GM23338 (cell line): ENCODE data around the gene IGF1. TPM values are rescaled to one million over a fixed set of nuclear protein-coding genes. Genes with fewer than 3 reads are reported as not detected.

Experiments used
- ATAC-seq: fragments of 200-7000 bp; cut with Tn5 transposase; 3 replicates; pipeline ENCODE4 v1.9.1; 2020
- DNase-seq: peaks from one replicate; pipeline ENCODE4 v3.0.0-alpha.2; 2015; ENCODE audit warnings: low spot score
- H2AFZ ChIP-seq: fragments of 200-600 bp; sonication (generic); 2 replicates; pipeline ENCODE4 v1.8.0; 2016; ENCODE audit warnings: antibody characterized with exemption, mild to moderate bottlenecking, moderate library complexity
- H3F3A ChIP-seq: fragments of 200-600 bp; sonication (generic); replicated peaks from 2 replicates; pipeline ENCODE4 v1.8.0; 2017; ENCODE audit warnings: antibody characterized with exemption, mixed run types, low read depth
- H3K27ac ChIP-seq: fragments of 200-600 bp; sonication (generic); 2 replicates; pipeline ENCODE4 v1.6.1; 2016; ENCODE audit warnings: low read depth
- H3K27me3 ChIP-seq: fragments of 200-600 bp; sonication (generic); 2 replicates; pipeline ENCODE4 v1.8.0; 2016; ENCODE audit warnings: mild to moderate bottlenecking, mixed run types, moderate library complexity; ENCODE audit not compliant: insufficient read depth
- H3K36me3 ChIP-seq: fragments of 200-600 bp; sonication (generic); 2 replicates; pipeline ENCODE4 v1.8.0; 2016; ENCODE audit warnings: mild to moderate bottlenecking; ENCODE audit not compliant: insufficient read depth
- H3K4me1 ChIP-seq: fragments of 200-600 bp; sonication (generic); 2 replicates; pipeline ENCODE4 v1.8.0; 2016; ENCODE audit warnings: mild to moderate bottlenecking, moderate library complexity; ENCODE audit not compliant: insufficient read depth
- H3K4me2 ChIP-seq: fragments of 200-600 bp; sonication (generic); 2 replicates; pipeline ENCODE4 v1.7.1; 2017; ENCODE audit warnings: mixed run types
- H3K4me3 ChIP-seq: fragments of 200-600 bp; sonication (generic); 2 replicates; pipeline ENCODE4 v1.6.1; 2016; ENCODE audit warnings: mixed run types
- H3K79me2 ChIP-seq: fragments of 200-600 bp; sonication (generic); replicated peaks from 2 replicates; pipeline ENCODE4 v1.8.0; 2017; ENCODE audit warnings: mild to moderate bottlenecking; ENCODE audit not compliant: insufficient read depth
- H3K9me2 ChIP-seq: fragments of 200-600 bp; sonication (generic); 2 replicates; pipeline ENCODE4 v1.8.0; 2017; ENCODE audit not compliant: insufficient read depth
- H4K20me1 ChIP-seq: fragments of 200-600 bp; sonication (generic); replicated peaks from 2 replicates; pipeline ENCODE4 v1.8.0; 2017; ENCODE audit warnings: mild to moderate bottlenecking; ENCODE audit not compliant: insufficient read depth
- H3K27ac Mint-ChIP-seq: 2 replicates; pipeline ENCODE4 v1.8.0; 2020; ENCODE audit warnings: inconsistent platforms, mild to moderate bottlenecking, moderate library complexity, mixed read lengths
- H3K27me3 Mint-ChIP-seq: 3 replicates; pipeline ENCODE4 v1.8.0; 2022; ENCODE audit warnings: low read depth, mild to moderate bottlenecking, moderate library complexity, mixed read lengths, inconsistent platforms; ENCODE audit not compliant: insufficient read depth, poor library complexity
- H3K36me3 Mint-ChIP-seq: 3 replicates; pipeline ENCODE4 v1.8.0; 2021; ENCODE audit warnings: low read depth, mild to moderate bottlenecking, inconsistent platforms, moderate library complexity, mixed read lengths
- H3K4me1 Mint-ChIP-seq: 3 replicates; pipeline ENCODE4 v1.8.0; 2020; ENCODE audit warnings: mild to moderate bottlenecking, inconsistent platforms, mixed read lengths
- H3K4me3 Mint-ChIP-seq: 3 replicates; pipeline ENCODE4 v1.8.0; 2021; ENCODE audit warnings: moderate library complexity, mild to moderate bottlenecking, inconsistent platforms, mixed read lengths
- H3K9me3 Mint-ChIP-seq: 3 replicates; pipeline ENCODE4 v1.8.0; 2020; ENCODE audit warnings: moderate library complexity, mild to moderate bottlenecking, inconsistent platforms, mixed read lengths
- CREB1 ChIP-seq: fragments of 250-450 bp; sonication (Bioruptor Pico); IDR thresholded peaks from 2 replicates; pipeline ENCODE4 v1.5.0; 2020; ENCODE audit warnings: low read depth, mild to moderate bottlenecking, moderate library complexity
- EZH2 ChIP-seq: fragments of 200-600 bp; sonication (generic); IDR thresholded peaks from one replicate; pipeline ENCODE4 v1.8.0; 2017; ENCODE audit warnings: antibody characterized with exemption, mild to moderate bottlenecking, low read depth; ENCODE audit not compliant: unreplicated experiment
- EZH2phosphoT487 ChIP-seq: fragments of 200-600 bp; sonication (generic); IDR thresholded peaks from one replicate; pipeline ENCODE4 v1.8.1; 2018; ENCODE audit warnings: antibody characterized with exemption; ENCODE audit not compliant: unreplicated experiment
- JUNB ChIP-seq: IDR thresholded peaks from one replicate; pipeline ENCODE4 v1.6.1; 2016; ENCODE audit warnings: antibody characterized with exemption; ENCODE audit not compliant: unreplicated experiment
- NANOG ChIP-seq: IDR thresholded peaks from 2 replicates; pipeline ENCODE4 v1.6.1; 2016; ENCODE audit warnings: antibody characterized with exemption, borderline replicate concordance
- POLR2AphosphoS5 ChIP-seq: IDR thresholded peaks from 2 replicates; pipeline ENCODE4 v1.6.1; 2016; ENCODE audit warnings: antibody characterized with exemption, low read depth
- STAT1 ChIP-seq: IDR thresholded peaks from one replicate; pipeline ENCODE4 v1.6.1; 2016; ENCODE audit warnings: antibody characterized with exemption; ENCODE audit not compliant: unreplicated experiment
- ZNF114 ChIP-seq: fragments of 250-450 bp; sonication (Bioruptor Pico); IDR thresholded peaks from 2 replicates; pipeline ENCODE4 v1.5.0; 2020; ENCODE audit warnings: mild to moderate bottlenecking, moderate library complexity
- ZNF331 ChIP-seq: fragments of 250-450 bp; sonication (Bioruptor Pico); IDR thresholded peaks from 2 replicates; pipeline ENCODE4 v1.5.0; 2020; ENCODE audit warnings: low read depth, mild to moderate bottlenecking, moderate library complexity
- polyA plus RNA-seq: library from polyadenylated mRNA; unstranded; fragments of >200 nt; fragmentation: Nextera tagmentation; extraction: Ambion mirVana; gene quantifications from 2 replicates; pipeline ENCODE4 v1.2.1, GENCODE V29; 2016
- total RNA-seq: library from RNA; depleted of rRNA; stranded (reverse); fragments of >200 nt; shearing (Covaris generic); gene quantifications from 2 replicates; pipeline ENCODE4 v1.2.3, GENCODE V29; 2014
- TF ChIP-seq, protein P1 (sequence below): fragments of 250-450 bp; sonication (Bioruptor Pico); IDR thresholded peaks from 2 replicates; pipeline ENCODE4 v1.5.0; 2020; ENCODE audit warnings: mild to moderate bottlenecking, moderate library complexity
- TF ChIP-seq, protein P2 (sequence below): IDR thresholded peaks from 2 replicates; pipeline ENCODE4 v1.6.1; 2016; ENCODE audit warnings: antibody characterized with exemption
- TF ChIP-seq, protein P3 (sequence below): IDR thresholded peaks from one replicate; pipeline ENCODE4 v1.6.1; 2018; ENCODE audit warnings: antibody characterized with exemption; ENCODE audit not compliant: unreplicated experiment
- TF ChIP-seq, protein P4 (sequence below), 2 experiments: fragments of 200-600 bp in 1 of 2; sonication (generic) in 1 of 2; conservative IDR thresholded peaks; 2 replicates each; pipeline versions ENCODE4 v1.5.1 to v1.6.1; 2016 to 2017; ENCODE audit warnings: antibody characterized with exemption in 2 of 2, low read depth in 2 of 2, mild to moderate bottlenecking in 2 of 2, moderate library complexity in 1 of 2

Gene IGF1
- total and polyA plus RNA-seq, 2 experiments from 2014 or later: 0.29 TPM; not detected in 1

DNA sequence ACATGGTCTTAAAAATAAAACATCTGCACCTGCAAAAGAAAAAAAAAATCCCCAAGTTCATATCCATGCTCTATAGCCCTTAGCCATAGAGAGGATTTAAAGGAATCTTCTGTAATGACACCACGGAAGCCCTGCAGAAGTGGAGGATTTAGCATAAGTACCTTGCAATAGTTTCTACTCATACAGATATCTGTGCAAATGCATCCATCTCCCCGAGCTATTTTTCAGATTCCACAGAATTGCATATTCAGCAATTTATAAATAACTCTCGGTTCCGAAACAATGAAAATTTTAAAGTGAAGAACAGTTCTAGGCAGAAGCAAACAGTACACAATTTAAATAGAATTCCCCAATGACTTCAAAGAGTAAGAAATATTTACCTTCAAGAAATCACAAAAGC lies 424 bp downstream of the IGF1 start:
- no peaks in the 10 kb centered on the region for H3F3A ChIP-seq
- no peak overlapping the region for H3K4me3 ChIP-seq
- H3K4me1 ChIP-seq: peaks cover 10% of the 10 kb centered on the region; the same call in 1 of the 2 replicates
- peaks cover 11% of the 10 kb centered on the region; the same call in 2 of the 3 replicates for H3K4me1 Mint-ChIP-seq
- H3K36me3 Mint-ChIP-seq: no peaks in the 10 kb centered on the region
- no peak overlapping the region for H3K4me2 ChIP-seq
- no peaks in the 10 kb centered on the region for H3K79me2 ChIP-seq
- no peak overlapping the region for H3K27ac ChIP-seq
- H3K9me3 Mint-ChIP-seq: no peaks in the 10 kb centered on the region
- H3K36me3 ChIP-seq: no peaks in the 10 kb centered on the region
- peaks cover 6% of the 10 kb centered on the region for H3K27me3 Mint-ChIP-seq
- H2AFZ ChIP-seq: no peak overlapping the region
- no peak overlapping the region for H3K4me3 Mint-ChIP-seq
- no peaks in the 10 kb centered on the region for H3K9me2 ChIP-seq
- no peaks in the 10 kb centered on the region for H3K27me3 ChIP-seq
- no peak overlapping the region for H3K27ac Mint-ChIP-seq
- DNase-seq (no peak), ATAC-seq (no peak)
- TF ChIP-seq JUNB (no peak), EZH2phosphoT487 (no peak), CREB1 (CRISPR knock-in tag) (no peak), POLR2AphosphoS5 (no peak), ZNF331 (no peak), EZH2 (no peak), STAT1 (no peak), ZNF114 (CRISPR knock-in tag) (no peak), NANOG (no peak)
- TF ChIP-seq, protein P1, sequence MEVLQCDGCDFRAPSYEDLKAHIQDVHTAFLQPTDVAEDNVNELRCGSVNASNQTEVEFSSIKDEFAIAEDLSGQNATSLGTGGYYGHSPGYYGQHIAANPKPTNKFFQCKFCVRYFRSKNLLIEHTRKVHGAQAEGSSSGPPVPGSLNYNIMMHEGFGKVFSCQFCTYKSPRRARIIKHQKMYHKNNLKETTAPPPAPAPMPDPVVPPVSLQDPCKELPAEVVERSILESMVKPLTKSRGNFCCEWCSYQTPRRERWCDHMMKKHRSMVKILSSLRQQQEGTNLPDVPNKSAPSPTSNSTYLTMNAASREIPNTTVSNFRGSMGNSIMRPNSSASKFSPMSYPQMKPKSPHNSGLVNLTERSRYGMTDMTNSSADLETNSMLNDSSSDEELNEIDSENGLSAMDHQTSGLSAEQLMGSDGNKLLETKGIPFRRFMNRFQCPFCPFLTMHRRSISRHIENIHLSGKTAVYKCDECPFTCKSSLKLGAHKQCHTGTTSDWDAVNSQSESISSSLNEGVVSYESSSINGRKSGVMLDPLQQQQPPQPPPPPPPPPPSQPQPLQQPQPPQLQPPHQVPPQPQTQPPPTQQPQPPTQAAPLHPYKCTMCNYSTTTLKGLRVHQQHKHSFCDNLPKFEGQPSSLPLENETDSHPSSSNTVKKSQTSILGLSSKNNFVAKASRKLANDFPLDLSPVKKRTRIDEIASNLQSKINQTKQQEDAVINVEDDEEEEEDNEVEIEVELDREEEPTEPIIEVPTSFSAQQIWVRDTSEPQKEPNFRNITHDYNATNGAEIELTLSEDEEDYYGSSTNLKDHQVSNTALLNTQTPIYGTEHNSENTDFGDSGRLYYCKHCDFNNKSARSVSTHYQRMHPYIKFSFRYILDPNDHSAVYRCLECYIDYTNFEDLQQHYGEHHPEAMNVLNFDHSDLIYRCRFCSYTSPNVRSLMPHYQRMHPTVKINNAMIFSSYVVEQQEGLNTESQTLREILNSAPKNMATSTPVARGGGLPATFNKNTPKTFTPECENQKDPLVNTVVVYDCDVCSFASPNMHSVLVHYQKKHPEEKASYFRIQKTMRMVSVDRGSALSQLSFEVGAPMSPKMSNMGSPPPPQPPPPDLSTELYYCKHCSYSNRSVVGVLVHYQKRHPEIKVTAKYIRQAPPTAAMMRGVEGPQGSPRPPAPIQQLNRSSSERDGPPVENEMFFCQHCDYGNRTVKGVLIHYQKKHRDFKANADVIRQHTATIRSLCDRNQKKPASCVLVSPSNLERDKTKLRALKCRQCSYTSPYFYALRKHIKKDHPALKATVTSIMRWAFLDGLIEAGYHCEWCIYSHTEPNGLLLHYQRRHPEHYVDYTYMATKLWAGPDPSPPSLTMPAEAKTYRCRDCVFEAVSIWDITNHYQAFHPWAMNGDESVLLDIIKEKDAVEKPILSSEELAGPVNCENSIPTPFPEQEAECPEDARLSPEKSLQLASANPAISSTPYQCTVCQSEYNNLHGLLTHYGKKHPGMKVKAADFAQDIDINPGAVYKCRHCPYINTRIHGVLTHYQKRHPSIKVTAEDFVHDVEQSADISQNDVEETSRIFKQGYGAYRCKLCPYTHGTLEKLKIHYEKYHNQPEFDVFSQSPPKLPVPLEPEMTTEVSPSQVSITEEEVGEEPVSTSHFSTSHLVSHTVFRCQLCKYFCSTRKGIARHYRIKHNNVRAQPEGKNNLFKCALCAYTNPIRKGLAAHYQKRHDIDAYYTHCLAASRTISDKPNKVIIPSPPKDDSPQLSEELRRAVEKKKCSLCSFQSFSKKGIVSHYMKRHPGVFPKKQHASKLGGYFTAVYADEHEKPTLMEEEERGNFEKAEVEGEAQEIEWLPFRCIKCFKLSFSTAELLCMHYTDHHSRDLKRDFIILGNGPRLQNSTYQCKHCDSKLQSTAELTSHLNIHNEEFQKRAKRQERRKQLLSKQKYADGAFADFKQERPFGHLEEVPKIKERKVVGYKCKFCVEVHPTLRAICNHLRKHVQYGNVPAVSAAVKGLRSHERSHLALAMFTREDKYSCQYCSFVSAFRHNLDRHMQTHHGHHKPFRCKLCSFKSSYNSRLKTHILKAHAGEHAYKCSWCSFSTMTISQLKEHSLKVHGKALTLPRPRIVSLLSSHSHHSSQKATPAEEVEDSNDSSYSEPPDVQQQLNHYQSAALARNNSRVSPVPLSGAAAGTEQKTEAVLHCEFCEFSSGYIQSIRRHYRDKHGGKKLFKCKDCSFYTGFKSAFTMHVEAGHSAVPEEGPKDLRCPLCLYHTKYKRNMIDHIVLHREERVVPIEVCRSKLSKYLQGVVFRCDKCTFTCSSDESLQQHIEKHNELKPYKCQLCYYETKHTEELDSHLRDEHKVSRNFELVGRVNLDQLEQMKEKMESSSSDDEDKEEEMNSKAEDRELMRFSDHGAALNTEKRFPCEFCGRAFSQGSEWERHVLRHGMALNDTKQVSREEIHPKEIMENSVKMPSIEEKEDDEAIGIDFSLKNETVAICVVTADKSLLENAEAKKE (CRISPR knock-in tag): no peak
- TF ChIP-seq, protein P2, sequence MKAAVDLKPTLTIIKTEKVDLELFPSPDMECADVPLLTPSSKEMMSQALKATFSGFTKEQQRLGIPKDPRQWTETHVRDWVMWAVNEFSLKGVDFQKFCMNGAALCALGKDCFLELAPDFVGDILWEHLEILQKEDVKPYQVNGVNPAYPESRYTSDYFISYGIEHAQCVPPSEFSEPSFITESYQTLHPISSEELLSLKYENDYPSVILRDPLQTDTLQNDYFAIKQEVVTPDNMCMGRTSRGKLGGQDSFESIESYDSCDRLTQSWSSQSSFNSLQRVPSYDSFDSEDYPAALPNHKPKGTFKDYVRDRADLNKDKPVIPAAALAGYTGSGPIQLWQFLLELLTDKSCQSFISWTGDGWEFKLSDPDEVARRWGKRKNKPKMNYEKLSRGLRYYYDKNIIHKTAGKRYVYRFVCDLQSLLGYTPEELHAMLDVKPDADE: no peak
- TF ChIP-seq, protein P3, sequence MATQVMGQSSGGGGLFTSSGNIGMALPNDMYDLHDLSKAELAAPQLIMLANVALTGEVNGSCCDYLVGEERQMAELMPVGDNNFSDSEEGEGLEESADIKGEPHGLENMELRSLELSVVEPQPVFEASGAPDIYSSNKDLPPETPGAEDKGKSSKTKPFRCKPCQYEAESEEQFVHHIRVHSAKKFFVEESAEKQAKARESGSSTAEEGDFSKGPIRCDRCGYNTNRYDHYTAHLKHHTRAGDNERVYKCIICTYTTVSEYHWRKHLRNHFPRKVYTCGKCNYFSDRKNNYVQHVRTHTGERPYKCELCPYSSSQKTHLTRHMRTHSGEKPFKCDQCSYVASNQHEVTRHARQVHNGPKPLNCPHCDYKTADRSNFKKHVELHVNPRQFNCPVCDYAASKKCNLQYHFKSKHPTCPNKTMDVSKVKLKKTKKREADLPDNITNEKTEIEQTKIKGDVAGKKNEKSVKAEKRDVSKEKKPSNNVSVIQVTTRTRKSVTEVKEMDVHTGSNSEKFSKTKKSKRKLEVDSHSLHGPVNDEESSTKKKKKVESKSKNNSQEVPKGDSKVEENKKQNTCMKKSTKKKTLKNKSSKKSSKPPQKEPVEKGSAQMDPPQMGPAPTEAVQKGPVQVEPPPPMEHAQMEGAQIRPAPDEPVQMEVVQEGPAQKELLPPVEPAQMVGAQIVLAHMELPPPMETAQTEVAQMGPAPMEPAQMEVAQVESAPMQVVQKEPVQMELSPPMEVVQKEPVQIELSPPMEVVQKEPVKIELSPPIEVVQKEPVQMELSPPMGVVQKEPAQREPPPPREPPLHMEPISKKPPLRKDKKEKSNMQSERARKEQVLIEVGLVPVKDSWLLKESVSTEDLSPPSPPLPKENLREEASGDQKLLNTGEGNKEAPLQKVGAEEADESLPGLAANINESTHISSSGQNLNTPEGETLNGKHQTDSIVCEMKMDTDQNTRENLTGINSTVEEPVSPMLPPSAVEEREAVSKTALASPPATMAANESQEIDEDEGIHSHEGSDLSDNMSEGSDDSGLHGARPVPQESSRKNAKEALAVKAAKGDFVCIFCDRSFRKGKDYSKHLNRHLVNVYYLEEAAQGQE: no peak
- TF ChIP-seq, protein P4, sequence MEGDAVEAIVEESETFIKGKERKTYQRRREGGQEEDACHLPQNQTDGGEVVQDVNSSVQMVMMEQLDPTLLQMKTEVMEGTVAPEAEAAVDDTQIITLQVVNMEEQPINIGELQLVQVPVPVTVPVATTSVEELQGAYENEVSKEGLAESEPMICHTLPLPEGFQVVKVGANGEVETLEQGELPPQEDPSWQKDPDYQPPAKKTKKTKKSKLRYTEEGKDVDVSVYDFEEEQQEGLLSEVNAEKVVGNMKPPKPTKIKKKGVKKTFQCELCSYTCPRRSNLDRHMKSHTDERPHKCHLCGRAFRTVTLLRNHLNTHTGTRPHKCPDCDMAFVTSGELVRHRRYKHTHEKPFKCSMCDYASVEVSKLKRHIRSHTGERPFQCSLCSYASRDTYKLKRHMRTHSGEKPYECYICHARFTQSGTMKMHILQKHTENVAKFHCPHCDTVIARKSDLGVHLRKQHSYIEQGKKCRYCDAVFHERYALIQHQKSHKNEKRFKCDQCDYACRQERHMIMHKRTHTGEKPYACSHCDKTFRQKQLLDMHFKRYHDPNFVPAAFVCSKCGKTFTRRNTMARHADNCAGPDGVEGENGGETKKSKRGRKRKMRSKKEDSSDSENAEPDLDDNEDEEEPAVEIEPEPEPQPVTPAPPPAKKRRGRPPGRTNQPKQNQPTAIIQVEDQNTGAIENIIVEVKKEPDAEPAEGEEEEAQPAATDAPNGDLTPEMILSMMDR (conservative IDR thresholded peaks at IDR 0.05; ENCODE audit: low read depth in 2 of 2): no peak
- no peaks in the 10 kb centered on the region for H4K20me1 ChIP-seq
